Caki2 (cell line): Measurements from ENCODE around the gene KY. TPM values are rescaled to one million over a fixed set of nuclear protein-coding genes. Genes with fewer than 3 reads are reported as not detected.

Source experiments
- DNase-seq: peaks from one replicate; pipeline ENCODE4 v3.0.0-alpha.2; 2015; ENCODE audit warnings: low read depth
- in situ Hi-C: cut with HindIII; loops from 2 replicates; pipeline ENCODE4 v1.10.0; 2016; ENCODE audit warnings: low sequenced_read_pairs, low pct_unique_long_range_greater_than_20kb, mixed read lengths
- total RNA-seq: library from RNA; depleted of rRNA; stranded (reverse); fragments of >200 nt; shearing (Covaris generic); gene quantifications from 2 replicates; pipeline ENCODE4 v1.2.3, GENCODE V29; 2014; ENCODE audit warnings: low replicate concordance

The KY gene
- total RNA-seq, 1 experiment from 2014 or later, result not detected

DNA sequence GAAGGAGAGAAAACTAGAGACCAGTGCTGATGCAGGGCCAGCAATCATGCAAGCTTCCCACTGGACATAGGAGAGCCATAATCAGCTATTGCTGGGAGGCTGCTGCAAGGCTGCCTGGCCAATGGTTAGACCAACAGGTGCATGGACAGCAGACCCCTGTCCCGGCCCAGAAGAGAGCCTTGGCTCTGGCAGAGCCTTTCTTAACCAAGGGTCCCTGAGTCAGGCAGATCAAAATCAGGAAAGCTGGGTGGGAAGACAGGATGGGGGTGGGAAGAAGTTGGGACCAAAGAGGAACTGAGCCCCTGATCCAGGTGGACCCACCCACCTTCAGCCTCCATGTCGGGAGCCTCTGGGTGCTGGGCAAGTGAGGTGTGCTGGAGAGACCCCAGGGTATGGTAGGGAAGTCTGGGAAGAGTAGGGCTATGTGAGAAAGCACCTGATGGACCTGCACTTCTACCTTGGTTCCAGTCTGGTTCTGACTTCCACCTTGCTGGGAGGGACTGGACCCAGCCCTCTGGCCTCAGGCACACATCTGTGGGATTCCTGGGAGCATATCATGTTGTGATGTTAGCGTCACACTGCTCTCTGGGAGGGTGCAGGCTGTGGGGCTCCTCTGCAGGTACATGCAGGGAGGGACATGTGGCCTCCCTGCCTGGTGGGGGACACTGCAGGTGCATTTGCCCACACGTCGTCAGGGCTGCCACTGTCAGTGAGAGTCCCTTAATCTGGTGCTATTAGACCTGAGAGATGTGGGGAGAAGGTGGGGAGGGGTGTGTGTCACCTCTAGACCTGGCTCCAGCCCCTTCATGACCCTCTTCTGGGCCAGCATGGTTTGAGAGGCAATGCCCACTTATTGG lies 24.7 kb downstream of the KY start:
- DNase-seq, result no peak
- in situ Hi-C loops, result no loop called here

DNA sequence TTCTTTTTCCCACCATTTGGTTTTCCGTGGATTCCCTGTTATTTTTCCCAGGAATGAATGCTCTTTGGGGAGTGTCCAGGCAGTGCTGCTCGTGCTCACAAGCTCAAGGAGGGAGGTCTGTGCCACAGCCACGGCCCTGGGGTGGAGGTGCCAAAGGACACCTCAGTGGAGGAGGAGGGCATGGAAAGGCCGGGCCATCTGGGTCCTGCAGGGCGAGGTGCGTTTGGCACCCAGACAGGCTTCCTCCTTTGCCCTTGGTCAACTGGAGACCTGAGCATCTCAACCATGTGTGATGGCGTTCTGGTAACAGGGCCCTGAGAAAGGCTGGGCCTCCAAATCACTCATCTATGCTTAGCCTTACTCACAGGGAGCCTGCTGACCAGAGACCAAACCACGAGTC lies 25.4 kb downstream of the KY start:
- in situ Hi-C loops, result no loop called here

DNA sequence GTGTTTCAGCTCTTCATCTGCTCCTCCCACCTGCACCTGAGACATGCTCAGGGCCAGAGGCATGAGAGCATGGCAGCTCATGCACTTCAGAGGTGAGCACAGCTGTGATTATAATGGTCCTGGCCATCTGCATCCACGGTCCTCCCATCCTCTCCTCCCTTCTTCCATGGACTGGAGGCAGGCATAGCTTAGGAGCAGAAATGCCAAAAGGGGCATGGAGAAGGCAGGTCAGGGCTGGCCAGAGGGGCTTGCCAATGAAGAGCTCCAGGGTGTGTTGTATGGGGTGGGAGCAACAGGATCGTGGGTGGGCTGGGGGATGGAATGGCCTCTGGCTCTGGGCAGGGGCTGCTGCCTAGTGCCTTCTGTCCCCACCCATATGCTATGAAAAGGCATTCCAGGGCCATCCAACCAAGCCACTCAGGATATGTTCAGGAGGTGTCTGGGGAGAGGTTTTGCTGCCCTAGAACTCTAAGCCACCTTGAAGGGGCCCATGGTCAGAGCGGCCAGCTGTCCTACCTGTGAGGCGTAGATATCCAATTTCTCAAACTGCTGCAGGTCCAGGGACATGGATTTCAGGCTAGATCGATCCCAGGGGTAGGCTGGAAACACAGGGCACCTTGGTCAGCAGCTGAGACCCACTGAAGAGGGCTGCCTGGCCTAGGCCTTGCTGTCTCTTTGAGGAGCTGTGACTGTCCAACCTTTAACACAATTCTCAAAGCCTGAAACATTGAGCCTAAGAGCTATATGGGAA lies 26.1 kb downstream of the KY start:
- in situ Hi-C loops, result no loop called here
- no peak for DNase-seq

More for the DNA sequence above, 25.4 kb downstream of the KY start:
- no peak for DNase-seq

DNA sequence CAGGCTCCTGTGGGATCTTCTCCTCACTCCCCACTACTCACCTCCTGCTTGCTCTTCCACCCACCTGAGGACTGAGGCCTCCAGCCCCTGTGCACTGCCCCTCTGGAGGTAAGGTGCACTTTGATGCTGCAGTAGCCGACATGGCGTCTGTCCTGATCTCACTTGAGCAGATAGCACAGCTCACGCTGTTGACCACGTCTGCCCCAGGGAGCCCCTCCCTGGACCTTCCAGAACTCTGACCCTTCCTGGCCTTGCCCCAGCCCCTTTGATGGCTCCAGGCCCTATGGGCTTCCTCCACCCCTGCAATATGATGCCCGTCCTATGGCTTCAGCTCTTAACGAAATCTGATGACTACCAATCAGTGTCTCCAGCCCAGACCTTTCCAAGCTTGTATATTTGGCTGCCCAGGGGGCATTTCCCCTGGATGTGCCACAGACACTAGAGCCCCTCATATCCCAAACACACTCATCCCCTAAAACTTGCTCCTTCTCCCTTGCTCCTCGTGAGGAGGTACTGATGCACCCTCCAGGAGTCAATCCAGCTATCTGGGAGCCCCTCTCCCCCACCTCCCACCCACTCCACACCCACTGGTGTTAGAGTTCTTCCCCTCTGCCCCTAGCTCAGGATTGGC lies 27.1 kb downstream of the KY start:
- in situ Hi-C loops, result no loop called here
- no peak for DNase-seq

DNA sequence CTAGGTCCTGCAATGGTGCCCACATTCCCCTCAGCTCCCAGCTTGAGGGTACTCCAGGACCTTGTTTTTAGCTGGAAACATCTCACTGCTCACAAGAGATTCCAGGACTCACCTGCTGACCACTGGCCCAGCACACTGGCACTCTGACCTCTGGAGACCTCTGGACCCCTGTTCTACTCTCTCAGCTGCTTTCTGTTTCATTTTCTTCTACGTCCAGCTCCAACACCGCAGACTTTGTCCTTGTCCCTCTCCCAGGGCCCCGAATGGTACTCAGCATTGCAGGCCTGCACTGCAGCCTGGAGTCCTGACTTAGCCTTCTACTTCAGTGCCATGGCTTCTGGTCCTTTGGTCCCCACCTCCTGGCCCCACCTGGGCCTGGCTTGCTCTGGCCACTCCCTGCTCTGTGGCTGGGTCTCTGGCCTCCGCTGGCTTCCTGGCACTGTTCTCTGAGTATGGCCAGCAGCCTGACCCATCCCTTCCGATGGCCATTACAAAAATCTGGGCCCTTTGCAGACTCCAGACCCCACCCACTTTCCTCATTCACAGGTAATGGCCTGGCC lies 27.9 kb downstream of the KY start:
- in situ Hi-C loops, result no loop called here
- no peak for DNase-seq

DNA sequence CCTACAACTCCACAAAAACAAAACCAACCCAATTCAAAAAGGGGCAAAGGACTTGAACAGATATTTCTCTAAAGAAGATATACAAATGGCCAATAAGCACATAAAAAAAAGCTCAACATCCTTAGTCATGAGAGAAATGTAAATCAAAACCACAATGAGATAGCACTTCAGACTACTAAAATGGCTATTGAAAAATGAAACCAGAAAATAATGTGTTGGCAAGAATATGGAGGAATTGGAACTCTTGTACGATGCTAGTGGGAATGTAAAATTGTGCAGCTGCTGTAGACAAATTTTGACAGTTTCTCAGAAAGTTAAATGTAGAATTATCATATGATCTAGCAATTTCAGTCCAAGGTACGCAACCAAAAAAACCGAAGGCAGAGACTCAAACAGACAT lies 29.0 kb downstream of the KY start:
- no peak for DNase-seq
- in situ Hi-C loops, result no loop called here

DNA sequence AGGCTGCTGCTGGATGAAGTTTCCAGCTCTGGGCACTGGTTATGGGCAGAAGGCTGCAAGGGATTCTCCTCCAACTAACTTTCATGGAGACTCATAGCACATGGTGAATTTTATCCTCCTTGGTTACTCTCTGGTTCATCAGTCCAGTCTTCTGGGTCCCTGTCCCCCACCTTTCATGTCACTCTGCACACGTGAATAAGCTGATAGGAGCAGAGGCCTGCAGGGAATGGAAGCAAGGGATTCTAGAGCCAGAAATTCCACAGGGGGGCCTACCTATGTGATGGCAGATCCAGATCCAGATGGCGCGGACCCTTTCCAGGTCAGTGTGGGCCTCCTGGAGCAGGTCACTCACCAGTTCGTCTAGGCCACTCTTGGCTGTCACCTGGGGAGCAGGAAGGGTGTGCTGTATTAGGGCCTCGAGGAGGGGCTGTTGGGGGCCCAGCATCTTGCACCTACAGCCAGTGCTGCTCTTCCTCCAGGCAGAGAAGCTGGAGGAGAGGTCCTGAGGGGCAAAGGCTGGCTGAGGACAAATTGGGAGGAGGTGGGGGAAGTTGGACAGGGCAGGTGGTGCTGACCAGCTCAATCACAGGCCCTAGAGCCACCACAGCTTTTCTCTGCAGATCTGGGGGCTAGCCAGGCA lies 30.2 kb downstream of the KY start:
- in situ Hi-C loops, result no loop called here
- DNase-seq, result no peak

DNA sequence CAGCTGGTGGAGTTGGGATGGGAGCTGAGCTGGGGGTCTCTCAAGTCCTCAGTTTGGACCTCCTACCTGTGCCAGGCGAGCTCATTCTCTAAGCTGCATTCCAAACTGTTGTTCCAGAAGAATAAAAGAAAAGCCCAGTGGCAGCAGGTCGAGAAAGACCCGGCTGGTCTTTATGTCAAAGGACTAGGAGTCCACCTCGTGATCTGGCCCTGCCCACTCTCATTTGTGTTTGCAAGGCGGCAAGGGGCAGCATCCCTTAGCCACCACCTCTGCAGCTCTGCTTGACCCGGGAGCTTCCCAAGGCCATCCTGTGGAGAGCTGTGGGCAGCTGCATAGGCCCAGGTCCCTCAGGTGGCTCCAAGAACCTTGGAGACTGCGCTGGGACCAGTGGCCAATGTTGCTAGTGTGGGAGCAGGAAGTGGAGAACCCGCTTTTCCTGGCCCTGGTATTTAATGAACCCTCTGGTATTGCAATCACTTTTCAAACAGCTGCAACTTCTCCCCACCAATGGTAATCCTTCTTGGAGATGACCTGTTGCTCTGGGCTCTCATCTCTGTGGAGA lies 30.9 kb downstream of the KY start:
- no peak for DNase-seq
- in situ Hi-C loops, result no loop called here

DNA sequence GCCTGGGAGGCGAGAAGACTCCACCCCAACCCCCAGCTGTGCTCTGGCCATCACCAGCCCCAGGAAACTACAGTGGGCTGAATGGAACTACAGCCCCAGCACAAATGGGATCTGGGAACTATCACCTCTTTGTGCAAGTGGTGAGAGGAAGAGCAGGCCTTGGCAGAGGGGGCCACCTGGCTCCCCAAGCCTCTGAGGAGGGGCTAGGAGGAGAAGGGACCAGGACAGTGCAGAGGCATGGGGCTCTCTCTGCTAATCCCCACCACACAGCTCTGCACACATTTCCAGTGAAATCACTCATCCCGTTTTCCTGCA lies 31.6 kb downstream of the KY start:
- in situ Hi-C loops, result no loop called here
- no peak for DNase-seq

DNA sequence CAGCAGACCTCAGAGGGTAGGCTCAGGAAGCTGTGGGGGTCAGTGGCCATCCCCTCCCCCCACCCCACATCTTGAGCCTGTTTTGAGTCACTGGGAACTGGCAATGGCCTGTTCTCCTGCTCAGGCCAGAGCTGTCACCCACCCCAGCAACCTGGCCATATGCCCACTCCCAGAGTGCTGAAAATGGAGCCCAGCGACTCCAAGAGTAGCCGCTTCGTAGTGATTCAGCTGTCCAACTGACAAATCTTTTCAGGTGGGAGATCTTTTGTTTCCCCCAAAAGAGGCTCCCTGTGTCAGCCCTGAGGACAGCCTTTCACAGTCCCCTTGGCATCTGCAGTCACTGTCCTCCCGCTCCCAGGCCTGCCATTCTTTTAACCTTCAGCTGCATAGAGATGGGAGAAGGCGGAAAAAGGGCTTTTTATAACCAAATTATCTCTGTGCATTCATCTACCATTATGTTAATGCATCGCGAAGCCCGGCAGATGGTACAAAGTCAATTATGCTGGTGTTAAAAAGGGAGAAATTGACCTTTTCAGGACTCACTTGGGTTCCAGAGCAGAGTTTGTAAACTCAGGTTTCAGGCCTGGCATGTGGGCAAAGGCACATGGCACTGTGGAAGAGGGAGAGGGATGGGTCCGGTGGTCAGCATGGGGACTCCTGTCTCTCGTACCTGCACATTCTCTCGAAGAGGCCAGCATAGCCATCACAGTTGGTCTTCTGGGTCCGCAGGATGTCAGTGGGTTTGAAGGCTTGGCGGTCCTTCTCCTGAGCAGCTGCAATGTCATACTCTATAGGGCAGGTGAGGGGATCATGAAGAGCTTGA lies 32.1 kb downstream of the KY start:
- DNase-seq, result no peak
- in situ Hi-C loops, result no loop called here

DNA sequence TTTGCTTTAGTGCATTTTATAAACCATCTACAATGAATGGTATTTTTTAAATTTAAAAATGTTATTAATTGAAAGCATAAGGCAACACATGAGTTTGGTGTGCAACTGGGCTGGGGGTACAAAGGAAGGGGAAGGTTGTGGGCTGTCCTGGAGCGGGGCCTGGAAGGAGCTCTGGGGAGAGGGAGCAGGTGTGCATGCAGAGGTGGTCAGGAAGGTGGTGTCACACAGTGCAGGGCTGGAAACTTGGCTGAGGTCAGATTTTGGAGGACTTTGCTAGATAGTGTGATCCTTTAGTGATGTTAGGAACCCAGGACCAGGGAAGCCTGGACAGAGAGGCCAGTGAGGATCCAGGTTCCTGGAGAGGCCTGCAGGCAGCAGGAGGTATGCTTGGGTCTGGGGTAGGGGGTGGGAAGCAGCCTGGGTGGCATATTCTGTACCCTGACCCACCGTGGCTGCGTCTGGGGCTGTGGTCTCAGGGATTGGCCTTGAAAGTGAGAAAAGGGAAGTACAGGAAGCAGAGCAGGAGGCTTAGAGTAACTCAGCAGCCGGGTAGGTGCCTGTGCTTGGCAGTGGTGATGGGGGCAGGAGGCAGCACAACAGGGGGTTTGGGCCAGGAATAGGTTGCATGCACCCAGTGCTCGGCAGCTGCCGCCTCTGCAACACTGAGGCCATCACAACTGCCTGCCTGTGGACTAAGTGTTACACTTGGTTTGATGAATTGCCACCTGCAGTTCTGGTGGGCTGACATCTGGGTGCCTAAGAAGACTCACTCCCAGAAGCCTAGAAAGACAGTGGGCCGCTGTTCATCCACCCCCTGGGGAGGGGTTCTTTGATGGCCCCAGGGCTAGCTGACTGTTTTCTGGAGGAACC lies 33.0 kb downstream of the KY start:
- in situ Hi-C loops, result no loop called here
- DNase-seq, result no peak

DNA sequence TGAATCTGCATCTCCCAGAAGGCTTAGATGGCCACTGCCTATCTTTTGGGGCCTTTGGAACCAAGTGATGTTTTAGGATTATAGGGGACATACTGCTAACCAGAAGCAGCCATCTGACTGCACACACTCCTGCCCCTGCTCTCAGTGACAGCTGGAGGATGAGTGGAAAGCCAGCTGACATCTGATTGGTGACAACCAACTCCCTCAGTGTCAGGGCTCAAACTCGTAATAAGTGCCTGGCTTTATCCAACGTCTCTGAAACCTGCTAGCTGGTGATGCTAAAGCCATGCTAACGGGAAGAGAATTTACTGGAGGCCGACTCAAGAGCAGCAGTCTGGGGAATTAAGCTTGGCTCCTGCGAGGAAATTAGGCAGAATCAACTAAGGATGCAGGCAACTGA lies 35.1 kb downstream of the KY start:
- in situ Hi-C loops, result no loop called here
- no peak for DNase-seq

DNA sequence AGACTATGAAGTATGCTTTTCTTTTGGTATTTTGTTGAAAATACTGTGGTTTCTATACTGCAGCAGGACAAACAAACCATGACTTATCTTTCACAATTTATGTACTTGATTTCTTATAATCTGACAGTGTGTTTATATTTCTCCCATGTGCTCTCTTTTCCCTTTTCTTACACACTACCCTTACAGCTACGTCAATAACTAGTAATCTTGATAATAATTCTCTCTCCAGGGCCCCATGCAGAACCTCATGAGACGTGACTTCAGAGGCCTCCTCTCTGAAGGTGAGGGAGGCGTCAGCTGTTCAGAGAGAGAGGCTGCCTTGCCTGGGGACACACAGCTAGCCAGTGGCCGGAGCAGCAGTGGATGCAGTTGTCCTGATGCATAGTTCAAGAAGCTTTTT lies 35.9 kb downstream of the KY start:
- DNase-seq, result no peak

DNA sequence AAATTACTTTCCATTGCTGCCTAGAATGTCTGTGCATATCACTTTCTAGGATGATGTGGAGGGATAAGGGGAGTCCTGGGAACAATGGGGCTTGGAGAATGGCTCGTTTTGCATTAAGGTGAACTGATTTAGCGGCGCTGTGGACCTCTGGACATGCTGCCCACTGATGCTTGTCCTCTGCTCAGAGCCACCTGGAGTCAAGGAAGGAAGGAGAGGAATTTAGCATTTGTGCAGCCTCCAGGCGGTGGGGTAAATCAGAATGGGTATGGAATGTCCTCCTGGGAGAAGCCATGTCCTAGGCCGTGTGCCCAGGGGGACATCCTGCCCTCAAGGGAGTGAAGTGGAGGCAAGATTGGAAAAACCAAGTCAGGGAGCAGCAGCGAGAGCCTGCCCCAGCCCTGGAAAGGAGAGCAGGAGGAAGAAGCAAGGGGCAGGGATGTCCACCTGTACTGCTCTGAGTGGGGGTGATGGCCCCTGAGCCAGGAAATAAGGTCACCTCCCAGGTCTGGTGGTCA lies 37.8 kb downstream of the KY start:
- DNase-seq, result no peak
- in situ Hi-C loops, result no loop called here

More for the DNA sequence above, 35.9 kb downstream of the KY start:
- in situ Hi-C loops, result no loop called here

DNA sequence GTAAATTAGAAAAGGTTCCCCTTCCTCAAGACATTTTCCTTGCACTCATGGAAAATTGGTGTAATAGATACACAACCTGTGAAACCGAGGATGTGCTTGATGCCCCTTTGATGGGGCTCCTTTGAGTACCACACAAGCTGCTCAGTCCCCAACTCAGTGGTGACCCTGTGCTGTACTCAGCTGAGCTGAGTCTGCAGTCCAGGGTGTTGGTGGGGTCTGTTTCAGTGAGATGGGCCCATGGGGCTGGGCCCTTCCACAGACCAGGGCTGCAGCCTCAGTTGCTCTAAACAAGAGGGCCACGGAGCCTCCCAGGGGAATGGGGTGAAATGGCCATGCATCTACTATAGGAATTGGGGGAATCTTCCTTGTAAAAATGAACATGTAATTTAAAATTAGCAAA lies 39.3 kb downstream of the KY start:
- in situ Hi-C loops, result no loop called here
- DNase-seq, result no peak
